SK-N-MC (cell line): ENCODE measurements around the gene SDF2.

ENCODE experiments used
- DNase-seq: peaks from one replicate; pipeline ENCODE4 v3.0.0-alpha.2; 2011; ENCODE audit warnings: low read depth, low spot score
- H3K27ac ChIP-seq: fragments of 200-600 bp; sonication (generic); 2 replicates; pipeline ENCODE4 v1.5.1; 2016; ENCODE audit warnings: mixed run types
- H3K36me3 ChIP-seq: fragments of 200-600 bp; sonication (generic); 2 replicates; pipeline ENCODE4 v1.6.1; 2017; ENCODE audit warnings: antibody characterized with exemption, low read length, mixed read lengths; ENCODE audit not compliant: insufficient read depth
- H3K4me3 ChIP-seq: fragments of 200-600 bp; sonication (generic); 2 replicates; pipeline ENCODE4 v1.5.1; 2016
- H3K9ac ChIP-seq: fragments of 200-600 bp; sonication (generic); 2 replicates; pipeline ENCODE4 v1.8.0; 2017; ENCODE audit warnings: mixed run types, mixed read lengths; ENCODE audit not compliant: insufficient read length
- H3K9me3 ChIP-seq: fragments of 200-600 bp; sonication (generic); 2 replicates; pipeline ENCODE4 v1.6.1; 2017; ENCODE audit warnings: low read depth, mild to moderate bottlenecking, antibody characterized with exemption, low read length, moderate library complexity, mixed read lengths
- EZH2 ChIP-seq: fragments of 200-600 bp; sonication (generic); IDR thresholded peaks from one replicate; pipeline ENCODE4 v1.6.1; 2017; ENCODE audit warnings: antibody characterized with exemption
- FOXP2 ChIP-seq: optimal IDR thresholded peaks from 2 replicates; pipeline ENCODE3; 2011; ENCODE audit warnings: mild to moderate bottlenecking, moderate library complexity; ENCODE audit not compliant: insufficient read depth; ENCODE audit errors: extremely low read length, control extremely low read depth
- POLR2AphosphoS5 ChIP-seq: IDR thresholded peaks from 2 replicates; pipeline ENCODE4 v1.6.1; 2012; ENCODE audit warnings: mild to moderate bottlenecking, low read depth, low read length, borderline replicate concordance

SDF2 gene

GRCh38 chr17:28646039-28646754 is 15.5 kb downstream of the SDF2 start:
- no peak for DNase-seq
- TF ChIP-seq EZH2 (no peak), FOXP2 (no peak), POLR2AphosphoS5 (no peak)
- peaks cover 36% of the 10 kb centered on the region for H3K36me3 ChIP-seq
- H3K9ac ChIP-seq: peak overlapping the region; percentile 82
- peak overlapping the region; percentile 86 for H3K27ac ChIP-seq
- peak overlapping the region; percentile 86 for H3K4me3 ChIP-seq
- H3K9me3 ChIP-seq: no peaks in the 10 kb centered on the region

DNA sequence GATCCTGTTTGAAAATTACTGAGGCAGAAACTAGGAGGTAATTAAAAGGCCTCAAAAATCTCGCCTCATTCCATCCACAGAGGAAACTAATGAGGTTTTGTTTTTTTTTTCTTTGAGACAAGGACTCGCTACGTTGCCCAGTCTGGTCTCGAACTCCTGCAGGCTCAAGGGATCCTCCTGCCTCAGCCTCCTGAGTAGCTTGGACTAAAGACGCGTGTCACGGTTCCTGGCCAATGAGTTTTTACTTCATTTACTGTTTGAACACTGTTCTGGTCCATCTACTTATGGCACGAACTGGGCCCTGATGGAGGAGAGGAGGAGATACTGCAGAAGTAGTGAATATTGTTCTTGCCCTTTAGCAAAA is 16.1 kb downstream of the SDF2 start:
- no peak for TF ChIP-seq FOXP2
- no peak for TF ChIP-seq EZH2
- no peak for TF ChIP-seq POLR2AphosphoS5
- no peaks in the 10 kb centered on the region for H3K9me3 ChIP-seq
- peak overlapping the region; percentile 86 for H3K4me3 ChIP-seq
- peak overlapping the region; percentile 86 for H3K27ac ChIP-seq
- H3K36me3 ChIP-seq: peaks cover 43% of the 10 kb centered on the region
- no peak for DNase-seq
- peak overlapping the region; percentile 82 for H3K9ac ChIP-seq

DNA sequence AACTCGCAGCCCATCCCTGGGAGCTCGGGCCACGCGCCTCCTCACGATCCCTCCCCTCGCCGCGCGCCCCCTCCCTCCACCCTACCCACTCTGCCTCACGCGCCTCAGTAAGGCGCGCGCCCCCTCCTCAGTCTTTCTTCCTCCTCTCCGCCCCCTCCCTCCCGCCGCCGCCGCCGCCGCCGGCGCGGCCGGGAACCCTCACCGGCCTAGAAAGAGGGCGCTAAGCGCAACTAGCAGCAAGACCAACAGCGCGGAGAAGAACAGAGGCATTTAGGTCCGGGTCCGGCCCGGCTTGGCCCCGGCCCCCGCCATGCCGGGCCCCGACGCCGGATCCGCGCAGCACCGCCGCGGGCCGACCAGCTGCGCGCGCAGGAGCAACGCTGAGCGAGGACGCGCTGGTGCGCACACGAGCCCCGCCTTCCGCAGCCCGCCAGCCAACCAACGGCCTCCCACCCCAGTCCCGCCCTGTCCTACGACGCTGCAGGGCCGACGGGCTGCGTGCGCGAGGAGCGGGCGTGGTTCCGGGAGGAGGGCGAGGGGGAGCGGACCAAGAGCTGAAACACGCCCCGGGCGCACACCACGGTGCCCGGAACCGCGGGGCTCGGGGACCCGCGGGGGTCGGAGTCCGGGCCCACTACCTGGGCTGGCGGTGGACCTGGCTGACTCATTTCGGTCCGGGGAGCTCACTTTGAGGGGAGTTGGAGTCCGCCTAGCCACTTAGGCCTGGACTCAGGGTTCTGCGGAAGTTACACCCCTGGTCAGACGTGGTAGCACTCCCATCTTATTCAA is 16.7 kb downstream of the SDF2 start, which contains the start of gene BLTP2:
Gene BLTP2 (minus strand): TSS at position 372 of the 789 bp plus-strand sequence. CDS start 102 bp downstream, at position 270.
- Histone ChIP-seq H3K27ac (peak within 1 kb of the TSS; percentile 86), H3K9me3 (no peaks in the 10 kb centered on the region), H3K9ac (peak within 1 kb of the TSS; percentile 94), H3K36me3 (peaks cover 46% of the 10 kb centered on the region), H3K4me3 (peak within 1 kb of the TSS; percentile 86)
- peak; percentile 22 for DNase-seq
- no peak for TF ChIP-seq EZH2
- peak; percentile 75; the same call in 1 of the 2 replicates for TF ChIP-seq POLR2AphosphoS5

- Histone ChIP-seq H3K4me3 (peak overlapping the region; percentile 86), H3K9ac (peak overlapping the region; percentile 94), H3K36me3 (peaks cover 53% of the 10 kb centered on the region), H3K27ac (peak overlapping the region; percentile 71; the same call in 1 of the 2 replicates), H3K9me3 (no peaks in the 10 kb centered on the region)
- TF ChIP-seq FOXP2 (no peak), POLR2AphosphoS5 (no peak), EZH2 (no peak)
- DNase-seq: no peak
Measured at GRCh38 chr17:28643983-28644786, 17.5 kb downstream of the SDF2 start.

- Histone ChIP-seq H3K9ac (no peak overlapping the region), H3K9me3 (no peaks in the 10 kb centered on the region), H3K4me3 (no peak overlapping the region), H3K27ac (no peak overlapping the region), H3K36me3 (peaks cover 69% of the 10 kb centered on the region)
- no peak for TF ChIP-seq POLR2AphosphoS5
- no peak for TF ChIP-seq FOXP2
- no peak for TF ChIP-seq EZH2
- no peak for DNase-seq
Measured at GRCh38 chr17:28641579-28641978, 20.1 kb downstream of the SDF2 start.

GRCh38 chr17:28635506-28635905 is 26.2 kb downstream of the SDF2 start:
- no peak overlapping the region for H3K4me3 ChIP-seq
- H3K27ac ChIP-seq: no peak overlapping the region
- no peaks in the 10 kb centered on the region for H3K9me3 ChIP-seq
- no peak for TF ChIP-seq POLR2AphosphoS5
- TF ChIP-seq FOXP2: no peak
- TF ChIP-seq EZH2: no peak
- no peak overlapping the region for H3K9ac ChIP-seq
- peaks cover 96% of the 10 kb centered on the region for H3K36me3 ChIP-seq
- DNase-seq: no peak

- Histone ChIP-seq H3K9me3 (no peaks in the 10 kb centered on the region), H3K9ac (no peak overlapping the region), H3K4me3 (no peak overlapping the region), H3K27ac (no peak overlapping the region), H3K36me3 (peaks cover 88% of the 10 kb centered on the region)
- no peak for DNase-seq
- TF ChIP-seq EZH2: no peak
- TF ChIP-seq FOXP2: no peak
- no peak for TF ChIP-seq POLR2AphosphoS5
Measured at GRCh38 chr17:28634206-28634865, 27.4 kb downstream of the SDF2 start.

- Histone ChIP-seq H3K9ac (no peak overlapping the region), H3K9me3 (no peaks in the 10 kb centered on the region), H3K4me3 (no peak overlapping the region), H3K27ac (no peak overlapping the region), H3K36me3 (peaks cover 66% of the 10 kb centered on the region)
- TF ChIP-seq FOXP2 (no peak), EZH2 (no peak), POLR2AphosphoS5 (no peak)
- no peak for DNase-seq
Measured at GRCh38 chr17:28626818-28627217, 34.9 kb downstream of the SDF2 start.
